Kidney epithelial cell (primary cell): ENCODE data around the gene RAB36. TPM values are rescaled to one million over a fixed set of nuclear protein-coding genes. Genes with fewer than 3 reads are reported as not detected.

ENCODE experiments used
- DNase-seq: peaks from one replicate; pipeline ENCODE4 v3.0.0-alpha.2; 2010; ENCODE audit warnings: low read depth
- H3K27me3 ChIP-seq: 2 replicates; pipeline ENCODE4 v1.6.0; 2011; ENCODE audit warnings: low read length; ENCODE audit not compliant: control insufficient read depth, insufficient read depth
- H3K36me3 ChIP-seq: 2 replicates; pipeline ENCODE4 v1.5.1; 2011; ENCODE audit warnings: low read length; ENCODE audit not compliant: control insufficient read depth, insufficient read depth
- H3K4me3 ChIP-seq: 2 replicates; pipeline ENCODE4 v1.5.1; 2011; ENCODE audit warnings: low read depth, mild to moderate bottlenecking, control low read depth, low read length
- total RNA-seq: library from RNA; depleted of rRNA; stranded (reverse); fragments of >200 nt; gene quantifications from 2 replicates; pipeline ENCODE4 v1.2.3, GENCODE V29; 2015
- TF ChIP-seq, protein P1 (sequence below): IDR thresholded peaks from 2 replicates; pipeline ENCODE4 v1.5.1; 2011; ENCODE audit warnings: mild to moderate bottlenecking, moderate library complexity, low read length, control low read depth, inconsistent platforms; ENCODE audit not compliant: insufficient read depth, poor library complexity, severe bottlenecking

Gene RAB36
- total RNA-seq, 1 donor from 2014 or later = 5.7 TPM

DNA sequence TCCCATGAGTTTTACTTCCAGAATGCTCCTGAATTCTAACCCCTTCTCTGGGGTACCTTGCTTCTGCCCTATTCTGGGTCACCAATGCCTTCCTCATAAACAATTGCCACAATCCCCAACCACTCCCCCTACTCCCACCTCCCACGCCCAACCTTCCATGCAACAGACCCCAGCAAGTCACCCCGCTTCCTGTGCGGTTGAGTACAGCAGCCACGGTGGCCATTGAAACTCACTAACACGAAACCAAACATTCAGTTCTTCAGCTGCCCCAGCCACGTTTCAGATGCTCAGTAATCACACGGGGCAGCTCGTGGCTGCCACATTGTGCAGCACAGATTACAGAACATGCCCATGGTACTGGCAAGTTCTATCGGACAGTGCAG is 31.4 kb downstream of the RAB36 start:
- TF ChIP-seq, protein P1, sequence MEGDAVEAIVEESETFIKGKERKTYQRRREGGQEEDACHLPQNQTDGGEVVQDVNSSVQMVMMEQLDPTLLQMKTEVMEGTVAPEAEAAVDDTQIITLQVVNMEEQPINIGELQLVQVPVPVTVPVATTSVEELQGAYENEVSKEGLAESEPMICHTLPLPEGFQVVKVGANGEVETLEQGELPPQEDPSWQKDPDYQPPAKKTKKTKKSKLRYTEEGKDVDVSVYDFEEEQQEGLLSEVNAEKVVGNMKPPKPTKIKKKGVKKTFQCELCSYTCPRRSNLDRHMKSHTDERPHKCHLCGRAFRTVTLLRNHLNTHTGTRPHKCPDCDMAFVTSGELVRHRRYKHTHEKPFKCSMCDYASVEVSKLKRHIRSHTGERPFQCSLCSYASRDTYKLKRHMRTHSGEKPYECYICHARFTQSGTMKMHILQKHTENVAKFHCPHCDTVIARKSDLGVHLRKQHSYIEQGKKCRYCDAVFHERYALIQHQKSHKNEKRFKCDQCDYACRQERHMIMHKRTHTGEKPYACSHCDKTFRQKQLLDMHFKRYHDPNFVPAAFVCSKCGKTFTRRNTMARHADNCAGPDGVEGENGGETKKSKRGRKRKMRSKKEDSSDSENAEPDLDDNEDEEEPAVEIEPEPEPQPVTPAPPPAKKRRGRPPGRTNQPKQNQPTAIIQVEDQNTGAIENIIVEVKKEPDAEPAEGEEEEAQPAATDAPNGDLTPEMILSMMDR = no peak
- Histone ChIP-seq H3K4me3 (no peak overlapping the region), H3K27me3 (no peaks in the 10 kb centered on the region), H3K36me3 (no peaks in the 10 kb centered on the region)
- DNase-seq = no peak

GRCh38 chr22:23177197-23177596 is 31.9 kb downstream of the RAB36 start:
- no peaks in the 10 kb centered on the region for H3K36me3 ChIP-seq
- H3K27me3 ChIP-seq = no peaks in the 10 kb centered on the region
- TF ChIP-seq, protein P1 = no peak
- H3K4me3 ChIP-seq = no peak overlapping the region
- no peak for DNase-seq

- H3K27me3 ChIP-seq = no peaks in the 10 kb centered on the region
- TF ChIP-seq, protein P1 = peak; percentile 97
- DNase-seq = no peak
- H3K4me3 ChIP-seq = no peak overlapping the region
- no peaks in the 10 kb centered on the region for H3K36me3 ChIP-seq
Observed at GRCh38 chr22:23178512-23179254, 33.4 kb downstream of the RAB36 start.

GRCh38 chr22:23179381-23180299 is 34.4 kb downstream of the RAB36 start:
- no peaks in the 10 kb centered on the region for H3K27me3 ChIP-seq
- no peak for DNase-seq
- no peaks in the 10 kb centered on the region for H3K36me3 ChIP-seq
- TF ChIP-seq, protein P1 = no peak
- peak overlapping the region; percentile 76 for H3K4me3 ChIP-seq

DNA sequence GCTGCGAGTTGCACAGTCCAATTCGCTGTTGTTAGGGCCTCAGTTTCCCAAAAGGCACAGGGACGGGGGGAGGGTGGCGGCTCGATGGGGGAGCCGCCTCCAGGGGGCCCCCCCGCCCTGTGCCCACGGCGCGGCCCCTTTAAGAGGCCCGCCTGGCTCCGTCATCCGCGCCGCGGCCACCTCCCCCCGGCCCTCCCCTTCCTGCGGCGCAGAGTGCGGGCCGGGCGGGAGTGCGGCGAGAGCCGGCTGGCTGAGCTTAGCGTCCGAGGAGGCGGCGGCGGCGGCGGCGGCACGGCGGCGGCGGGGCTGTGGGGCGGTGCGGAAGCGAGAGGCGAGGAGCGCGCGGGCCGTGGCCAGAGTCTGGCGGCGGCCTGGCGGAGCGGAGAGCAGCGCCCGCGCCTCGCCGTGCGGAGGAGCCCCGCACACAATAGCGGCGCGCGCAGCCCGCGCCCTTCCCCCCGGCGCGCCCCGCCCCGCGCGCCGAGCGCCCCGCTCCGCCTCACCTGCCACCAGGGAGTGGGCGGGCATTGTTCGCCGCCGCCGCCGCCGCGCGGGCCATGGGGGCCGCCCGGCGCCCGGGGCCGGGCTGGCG is 35.1 kb downstream of the RAB36 start, which contains the start of gene BCR:
BCR (plus strand) TSS at position 209 of the 592 bp plus-strand sequence. CDS start 452 bp downstream, outside the sequence.
- Histone ChIP-seq H3K4me3 (peak within 1 kb of the TSS; percentile 76), H3K27me3 (no peaks in the 10 kb centered on the region), H3K36me3 (peaks cover 2% of the 10 kb centered on the region)
- DNase-seq = no peak
- TF ChIP-seq, protein P1 = no peak
